GM18907 (cell line): ENCODE data around the gene DST.
"Not testable (repeated sequence)": the region's sequence is repeated elsewhere in the genome, so short reads cannot be mapped to it uniquely, and the experiment has no call there.

Experiments
- ATAC-seq: cut with Tn5 transposase; IDR thresholded peaks from one replicate; pipeline ENCODE4 v1.9.1; 2021; ENCODE audit warnings: mild to moderate bottlenecking, moderate library complexity; ENCODE audit not compliant: unreplicated experiment

DST gene

GRCh38 chr6:56572788-56573471, 69.8 kb downstream of the DST start:
- no peak for ATAC-seq

GRCh38 chr6:56571605-56572004, 71.1 kb downstream of the DST start:
- no peak for ATAC-seq

GRCh38 chr6:56570413-56571359, 72.0 kb downstream of the DST start:
- peak; percentile 95 for ATAC-seq

GRCh38 chr6:56567501-56567900, 75.2 kb downstream of the DST start:
- no peak for ATAC-seq

GRCh38 chr6:56562730-56563129, 80.0 kb downstream of the DST start:
- not testable (repeated sequence) for ATAC-seq

GRCh38 chr6:56556751-56557540, 85.7 kb downstream of the DST start:
- no peak for ATAC-seq

GRCh38 chr6:56555438-56555872, 87.2 kb downstream of the DST start:
- no peak for ATAC-seq

- no peak for ATAC-seq
These were observed 90.2 kb downstream of the DST start for GRCh38 chr6:56552187-56553130.

GRCh38 chr6:56551409-56552120, 91.1 kb downstream of the DST start:
- no peak for ATAC-seq

- no peak for ATAC-seq
These were observed 92.4 kb downstream of the DST start for GRCh38 chr6:56550301-56550700.

GRCh38 chr6:56549014-56549413, 93.7 kb downstream of the DST start:
- peak; percentile 61 for ATAC-seq

GRCh38 chr6:56547687-56548086, 95.0 kb downstream of the DST start:
- ATAC-seq, result no peak

GRCh38 chr6:56542364-56543331, 100.0 kb downstream of the DST start:
- ATAC-seq, result peak; percentile 97

GRCh38 chr6:56541741-56542360, 100.8 kb downstream of the DST start:
- ATAC-seq, result no peak

GRCh38 chr6:56541030-56541600, 101.6 kb downstream of the DST start:
- no peak for ATAC-seq

GRCh38 chr6:56540232-56541029, 102.3 kb downstream of the DST start:
- no peak for ATAC-seq
